Renal cortical epithelial cell (primary cell): Measurements from ENCODE around the gene STUM. TPM values are rescaled to one million over a fixed set of nuclear protein-coding genes. Genes with fewer than 3 reads are reported as not detected.

Source experiments
- DNase-seq: peaks from one replicate; pipeline ENCODE4 v3.0.0-alpha.2; 2011; ENCODE audit warnings: low read depth
- total RNA-seq: library from RNA; depleted of rRNA; stranded (reverse); fragments of >200 nt; gene quantifications from 2 replicates; pipeline ENCODE4 v1.2.3, GENCODE V29; 2014

STUM gene
- total RNA-seq, 1 donor from 2014 or later = 0.45 TPM

DNA sequence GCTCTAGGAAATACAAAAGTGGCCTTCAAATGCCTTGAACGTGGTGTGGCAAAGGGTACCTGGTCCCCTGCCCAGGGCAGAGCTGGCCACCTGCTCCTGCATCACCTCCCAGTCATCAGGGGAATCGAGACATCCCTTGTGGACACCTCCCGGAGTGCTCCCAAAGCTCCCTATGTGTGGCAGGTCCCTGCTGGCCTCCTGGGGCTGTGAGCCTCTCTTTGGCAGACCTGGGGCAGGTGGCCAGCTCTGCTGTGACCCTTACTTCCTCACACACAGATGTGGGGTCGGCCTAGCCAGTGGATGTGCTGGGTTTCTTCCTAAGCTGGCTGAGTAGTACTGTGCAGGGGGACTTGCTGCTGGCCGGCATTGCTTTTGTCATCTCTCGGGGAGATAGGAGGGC lies 104.0 kb downstream of the STUM start:
- no peak for DNase-seq

DNA sequence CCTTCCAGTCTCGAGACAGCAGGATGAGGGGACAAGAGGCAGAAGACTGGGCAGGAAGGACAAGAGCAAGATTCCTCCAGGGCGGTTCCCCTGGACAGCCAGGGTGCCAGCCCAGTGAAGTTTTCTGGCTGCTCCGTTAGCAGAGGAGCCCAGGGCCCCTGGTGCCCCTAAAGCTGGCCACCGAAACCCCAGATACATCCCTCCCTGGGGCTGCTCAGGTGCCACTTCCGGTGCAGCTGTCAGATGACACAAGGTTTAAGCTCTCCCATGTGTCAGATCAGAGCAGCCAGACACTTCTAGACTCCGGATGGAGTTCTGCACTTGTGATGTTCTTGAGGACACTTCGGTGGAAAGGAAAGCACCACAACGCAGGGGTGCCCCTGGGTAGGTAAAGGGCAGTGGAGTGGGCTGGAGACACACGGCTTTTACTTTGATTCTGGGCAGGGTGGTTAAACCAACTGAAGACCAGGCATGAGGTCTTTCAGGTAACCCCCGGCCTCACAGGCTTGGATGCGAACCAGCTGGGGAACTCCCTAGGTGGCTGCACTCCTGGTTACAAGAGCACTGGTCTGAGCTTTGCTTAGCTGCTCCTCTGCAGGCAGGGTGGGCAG lies 104.9 kb downstream of the STUM start:
- no peak for DNase-seq

DNA sequence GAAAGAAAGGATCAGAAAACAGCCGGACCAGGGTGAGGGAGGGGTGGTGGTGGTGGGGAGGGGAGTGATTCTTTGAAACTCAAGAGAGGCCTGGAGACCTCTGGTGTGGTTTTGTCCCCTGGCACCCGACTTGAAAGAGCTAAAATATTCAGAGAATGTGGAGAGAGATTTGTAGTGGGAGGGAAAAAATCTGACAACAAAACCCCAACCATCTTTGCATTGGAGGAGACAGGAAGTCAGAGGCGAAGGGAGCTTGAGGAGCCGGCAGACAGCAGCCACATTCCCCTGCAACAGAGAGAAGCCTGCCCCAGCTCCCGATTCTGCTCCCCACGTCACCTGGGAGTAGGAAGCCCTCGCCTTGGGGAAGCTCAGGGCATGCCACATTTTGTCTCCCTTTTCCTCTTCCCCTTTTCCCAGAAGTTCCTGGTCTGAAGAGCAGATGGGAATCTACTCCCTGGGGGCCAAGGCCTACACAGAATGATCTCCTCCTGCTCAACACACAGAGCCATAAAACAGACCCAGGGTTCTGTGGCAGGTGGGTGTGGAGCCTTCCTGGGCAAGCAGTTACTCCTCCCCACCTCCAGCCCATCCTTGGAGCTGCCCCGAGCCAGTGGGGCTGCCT lies 105.6 kb downstream of the STUM start:
- no peak for DNase-seq

DNA sequence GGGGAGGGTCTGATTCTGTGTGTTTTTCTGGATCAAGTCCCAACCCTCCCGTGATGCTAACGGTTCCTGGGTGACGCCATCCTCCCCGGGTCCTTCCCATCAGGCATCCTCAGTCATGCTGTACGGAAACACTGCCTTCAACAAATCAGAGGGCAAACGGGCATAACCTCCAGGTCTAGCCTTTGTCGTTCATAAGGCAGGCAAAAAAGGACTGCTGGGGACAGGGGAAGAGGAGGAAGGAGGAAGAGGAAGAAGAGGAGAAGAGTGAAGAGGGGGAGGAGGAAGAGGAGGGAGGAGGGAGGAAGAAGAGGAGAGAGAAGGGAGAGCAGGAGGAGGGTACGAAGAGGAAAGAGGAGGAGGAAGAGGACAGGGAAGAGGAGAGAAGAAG lies 106.1 kb downstream of the STUM start:
- no peak for DNase-seq

DNA sequence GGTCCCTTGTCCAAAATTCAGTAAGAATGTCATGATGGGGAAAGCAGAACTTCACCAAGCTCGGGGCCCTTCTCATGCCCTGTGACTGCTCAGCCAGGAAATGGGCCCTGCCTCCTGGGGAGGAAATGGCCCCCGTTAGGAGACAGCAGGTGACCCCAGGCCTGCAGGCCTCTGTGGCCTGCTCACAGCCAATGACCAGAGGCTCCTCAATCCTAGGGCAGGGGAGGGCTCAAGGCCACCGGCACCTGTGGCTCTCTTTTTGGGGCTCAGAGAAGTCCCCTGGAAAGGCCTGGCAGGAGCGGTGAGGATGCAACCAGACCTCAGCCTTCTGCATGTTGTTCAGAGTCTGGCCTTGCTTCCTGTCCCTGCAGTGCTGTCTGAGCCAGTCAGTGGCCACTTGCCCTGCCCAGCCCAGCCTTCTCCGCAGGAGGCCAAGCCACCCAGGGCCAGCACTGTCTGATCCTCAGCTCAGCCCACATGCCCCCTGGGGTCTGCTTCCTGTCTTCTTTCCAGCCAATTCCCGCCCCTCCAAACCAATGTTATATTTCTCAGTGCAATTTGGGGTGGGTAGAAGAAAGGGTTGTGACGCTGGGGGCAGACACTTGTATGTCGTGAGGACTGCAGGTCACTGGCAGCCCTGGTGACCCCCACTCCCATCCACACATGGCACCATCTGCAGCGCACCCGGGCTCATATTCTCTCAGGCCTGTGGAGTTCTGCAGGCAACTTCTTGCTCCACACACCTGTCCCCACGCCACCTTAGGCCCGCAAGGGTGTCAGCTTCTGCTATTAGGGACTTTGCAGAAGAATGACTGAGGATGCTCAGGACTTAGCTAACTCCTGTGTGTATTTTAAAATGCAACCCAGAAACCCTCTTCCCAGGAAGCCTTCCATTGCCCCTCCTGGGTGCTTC lies 106.9 kb downstream of the STUM start:
- no peak for DNase-seq

DNA sequence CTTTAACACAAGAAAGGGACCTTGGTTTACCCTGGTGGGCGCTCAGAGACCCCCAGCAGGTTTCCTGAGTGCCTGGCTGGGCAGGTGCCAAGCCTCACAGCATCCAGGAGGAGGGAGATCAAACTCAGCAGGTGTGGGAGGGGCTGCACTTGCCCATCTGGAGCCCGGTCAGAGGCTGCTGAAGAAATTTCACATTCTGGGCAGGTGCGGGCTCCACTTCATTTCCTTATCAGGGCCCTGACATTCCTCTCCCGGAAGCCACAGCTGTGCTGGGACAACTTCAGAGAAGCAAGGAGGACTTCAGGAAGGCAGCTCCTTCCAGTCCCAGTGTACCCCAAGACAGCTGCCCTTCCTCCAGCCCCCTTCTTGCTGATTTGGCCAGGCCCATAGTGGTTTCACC lies 107.6 kb downstream of the STUM start:
- DNase-seq = no peak

DNA sequence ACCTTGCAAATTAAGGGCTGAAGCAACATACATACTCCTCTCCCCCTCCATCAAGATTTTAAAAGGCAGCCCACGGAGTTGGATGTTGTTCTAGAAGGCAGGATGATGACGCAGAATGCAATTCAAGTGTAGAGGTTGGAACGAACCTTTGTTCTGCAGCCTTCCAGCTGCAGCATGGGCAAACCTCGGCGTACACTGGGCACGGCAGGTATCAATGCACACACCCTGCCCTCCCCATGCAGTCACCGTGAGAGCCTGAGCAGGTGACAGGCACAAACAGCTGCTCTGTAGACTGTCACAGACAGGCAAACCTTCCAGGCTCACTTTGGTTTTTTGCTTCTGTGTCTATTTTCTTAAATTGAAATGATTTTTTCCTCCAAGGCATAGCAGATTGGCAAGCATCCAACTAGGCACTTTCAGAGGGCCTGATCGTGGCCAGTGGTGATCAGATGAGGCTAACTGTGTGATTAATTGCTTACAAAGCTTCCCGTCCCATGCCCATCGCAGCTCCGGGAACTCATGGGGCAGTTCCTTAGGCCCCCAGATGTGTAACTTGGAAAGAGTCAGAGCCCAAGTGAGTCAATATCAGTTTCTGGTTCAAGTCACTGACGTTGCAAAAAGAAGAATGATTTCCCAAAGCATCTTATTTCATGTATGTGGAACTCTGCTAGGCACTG lies 108.2 kb downstream of the STUM start:
- DNase-seq = no peak

DNA sequence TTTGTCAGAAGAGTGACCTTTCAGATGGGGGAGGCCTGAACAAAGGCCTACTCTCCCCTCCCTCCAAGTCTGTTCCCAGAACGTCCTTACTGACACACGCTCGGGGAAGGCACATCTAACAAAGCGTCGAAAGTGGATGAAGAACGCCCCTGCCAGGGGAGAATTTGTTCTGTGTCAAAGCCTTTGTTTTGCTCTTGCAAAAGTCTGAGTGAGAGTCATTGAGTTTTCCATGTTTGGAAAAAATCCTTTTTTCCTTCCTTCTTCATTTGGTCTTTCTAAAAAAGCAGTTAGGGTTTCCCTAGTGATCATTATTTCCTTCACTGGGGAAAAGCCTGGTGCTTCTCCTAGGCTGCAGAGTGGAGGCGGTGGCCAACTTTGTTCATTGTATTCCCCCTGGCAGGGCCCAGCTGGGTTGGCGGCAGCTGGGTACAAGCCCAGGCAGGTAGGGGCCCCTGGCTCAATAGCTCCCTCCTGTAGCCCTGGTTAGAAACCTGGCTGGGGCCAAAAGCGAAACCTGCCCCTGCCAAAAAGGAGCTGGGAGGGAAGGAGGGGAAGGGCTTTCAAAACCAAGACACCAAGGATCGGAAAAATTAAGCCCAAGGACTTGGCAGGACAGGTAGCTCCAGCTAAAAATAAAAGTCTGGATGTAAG lies 109.5 kb downstream of the STUM start:
- DNase-seq = no peak

DNA sequence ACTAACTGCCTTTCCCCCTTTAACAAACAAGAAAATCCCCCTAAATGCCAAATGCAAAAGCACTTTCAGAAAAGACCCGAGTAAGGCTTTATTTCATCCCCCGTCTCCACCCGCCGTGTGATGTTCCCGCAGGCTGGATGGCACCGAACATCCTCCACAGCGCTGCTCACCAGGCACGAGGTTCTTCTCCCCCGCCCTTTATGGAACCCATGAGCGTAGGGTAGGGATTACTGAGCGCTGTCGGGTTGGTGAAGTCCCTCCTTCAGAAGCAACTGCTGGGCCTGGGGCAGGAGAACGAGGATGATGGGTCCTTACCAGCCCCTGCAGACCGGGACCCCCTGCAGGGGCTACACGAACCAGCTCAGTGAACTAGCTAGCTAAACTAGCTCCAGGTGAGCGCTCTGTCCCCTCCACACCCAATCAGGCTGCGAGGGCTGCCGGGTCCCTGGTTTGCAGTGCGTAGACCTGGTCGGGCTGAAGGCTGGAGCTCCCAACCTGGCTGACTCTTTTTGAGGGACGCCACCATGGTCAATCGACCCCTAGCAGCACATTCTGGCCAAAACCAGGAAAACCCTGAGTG lies 110.1 kb downstream of the STUM start:
- no peak for DNase-seq

Other genes with a start within 250 kb of the STUM start
- 3.4 and 7.1 TPM in 2 replicates for gene LIN9, start 239.6 kb upstream of the STUM start, total RNA-seq
- gene PARP1, start 140.7 kb upstream of the STUM start, total RNA-seq = 93.8 and 127 TPM in 2 replicates
- 1.6 and 5.9 TPM in 2 replicates for gene ITPKB, start 190.5 kb downstream of the STUM start, total RNA-seq